Right lobe of liver (tissue), 6 donors: ENCODE data around the gene KATNAL1. TPM values are rescaled to one million over a fixed set of nuclear protein-coding genes. Genes with fewer than 3 reads are reported as not detected.

Experiments used
- ATAC-seq, 4 donors: fragments of 200-7000 bp; cut with Tn5 transposase; one replicate each; pipeline ENCODE4 v1.9.1; 2020; ENCODE audit warnings: mild to moderate bottlenecking in 4 of 4, moderate library complexity in 4 of 4
- DNase-seq, 3 donors: peaks; one replicate each; pipeline ENCODE4 v3.0.0-alpha.2; 2020
- H3K27ac ChIP-seq, 3 donors: fragments of 200-600 bp; one replicate each; pipeline ENCODE4 v1.8.0; 2022
- H3K27me3 ChIP-seq, 2 donors: fragments of 200-600 bp; one replicate each; pipeline ENCODE4 v1.8.0; 2022
- H3K36me3 ChIP-seq, 4 donors: fragments of 200-600 bp; sonication (generic) in 1 of 4; one replicate each; pipeline versions ENCODE4 v1.5.1 to v1.8.0; 2017 to 2022; ENCODE audit warnings: control low read depth in 1 of 4
- H3K4me1 ChIP-seq, 4 donors: fragments of 200-600 bp; sonication (generic) in 1 of 4; one replicate each; pipeline versions ENCODE4 v1.5.1 to v1.8.0; 2017 to 2022; ENCODE audit warnings: control low read depth in 1 of 4
- H3K4me3 ChIP-seq, 3 donors: fragments of 200-600 bp; one replicate each; pipeline ENCODE4 v1.8.0; 2022
- H3K9me3 ChIP-seq, 4 donors: fragments of 200-600 bp; sonication (generic) in 1 of 4; one replicate each; pipeline versions ENCODE4 v1.5.1 to v1.8.0; 2017 to 2022; ENCODE audit warnings: control low read depth in 1 of 4
- CTCF ChIP-seq, 4 donors: fragments of 200-600 bp in 3 of 4; fragments of 450-650 bp in 1 of 4; IDR thresholded peaks; one replicate each; pipeline versions ENCODE4 v1.5.1 to v1.8.0; 2016 to 2022; ENCODE audit warnings: antibody characterized with exemption in 4 of 4, mild to moderate bottlenecking in 2 of 4
- POLR2A ChIP-seq: fragments of 450-650 bp; IDR thresholded peaks from one replicate; pipeline ENCODE4 v1.6.1; 2017; ENCODE audit warnings: antibody characterized with exemption, mild to moderate bottlenecking
- WGBS: methylation state at CpG from one replicate; pipeline ENCODE4 v1.1.6; 2018; ENCODE audit warnings: low coverage, low lambda C conversion rate; ENCODE audit not compliant: insufficient coverage; ENCODE audit errors: missing lambda C conversion rate; 5-methylcytosine and 5-hydroxymethylcytosine counted together
- intact Hi-C, 2 donors: fragments of 100-400 bp; cut with DNase I; formaldehyde crosslinking; loops; one replicate each; pipeline versions ENCODE4 v1.11.2 to v1.14.1; 2022
- total RNA-seq, 6 experiments: library from RNA; depleted of rRNA in 2 of 6; stranded (reverse); fragments of >200 nt in 2 of 6; fragmentation: NEBNext Ultra II Directional in 3 of 6; extraction: Animal tissue kit (Norgen Biotek cat#: 25700) in 3 of 6; gene quantifications; one replicate each; pipeline versions ENCODE4 v1.1.0 to v1.2.4, GENCODE V29; 2016 to 2023
- donor health status: DM: no; HTN: yes; CAD: no.
- donor health status: DM: no; HTN: no; CAD: no.
- donor health status: DM: no; HTN: no; CAD: no.
- donor health status: DM: no; HTN: yes; CAD: no.
- donor health status: DM: no; HTN: yes; CAD: no.

Gene KATNAL1
- total RNA-seq, 6 experiments from 2014 or later = 6.3 to 10.0 (median 9.3) TPM

DNA sequence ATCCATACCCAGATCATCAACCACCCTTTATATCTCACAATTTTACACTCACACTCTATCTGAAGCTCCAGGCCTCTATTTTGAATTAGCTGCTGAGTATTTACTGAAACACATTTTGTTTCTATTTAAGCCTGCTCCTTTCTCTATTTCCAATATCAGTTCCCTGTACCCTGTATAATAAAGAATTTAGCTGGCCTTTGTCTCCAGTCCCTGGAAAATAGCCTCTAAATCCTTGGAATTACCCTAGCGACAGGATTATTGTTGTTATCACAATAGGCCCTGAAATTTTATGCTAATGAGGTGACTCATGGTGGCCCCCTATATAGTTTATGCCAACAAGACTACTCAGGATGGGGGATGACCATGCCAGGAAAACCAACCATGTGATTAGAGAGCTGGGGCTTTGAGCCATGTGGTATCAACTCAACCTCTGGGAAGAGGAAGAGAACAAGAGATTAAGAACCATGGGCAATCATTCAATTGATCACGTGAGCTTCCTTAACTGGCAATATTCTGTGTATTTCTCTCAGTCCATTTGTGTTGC lies 72.7 kb downstream of the KATNAL1 start:
- ATAC-seq (no peak), DNase-seq (no peak)
- no peak overlapping the region for H3K27ac ChIP-seq
- H3K9me3 ChIP-seq = no peaks in the 10 kb centered on the region
- 77% methylated on average over 2 of the region's 2 CpGs for WGBS
- peaks cover 0 to 3% (median 0%) of the 10 kb centered on the region in 4 donors for H3K36me3 ChIP-seq
- no peaks in the 10 kb centered on the region for H3K27me3 ChIP-seq
- TF ChIP-seq POLR2A = no peak
- no peak for TF ChIP-seq CTCF (IDR thresholded peaks at IDR 0.05)
- no peaks in the 10 kb centered on the region for H3K4me1 ChIP-seq
- no peak overlapping the region for H3K4me3 ChIP-seq
- intact Hi-C loops = no loop called here

DNA sequence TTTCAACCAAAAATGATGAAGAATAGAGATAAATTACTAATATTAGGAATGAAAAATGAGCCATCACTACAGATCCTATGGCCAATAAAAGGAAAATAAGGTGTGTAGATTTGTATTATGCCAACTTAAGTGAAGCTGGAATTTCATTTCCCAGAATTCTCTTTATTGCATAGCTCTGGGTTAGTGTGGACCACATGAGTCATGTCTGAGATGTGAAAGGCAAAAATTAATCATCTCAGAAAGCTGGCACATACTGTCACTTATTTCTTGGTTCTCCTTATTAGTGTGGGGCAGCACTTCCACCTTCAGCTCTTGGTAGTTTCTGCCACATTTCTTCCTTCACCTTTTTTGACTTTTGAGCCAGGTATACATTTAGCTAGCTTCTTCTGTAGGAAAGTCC lies 82.6 kb downstream of the KATNAL1 start:
- Histone ChIP-seq H3K27me3 (no peaks in the 10 kb centered on the region), H3K4me1 (no peaks in the 10 kb centered on the region), H3K4me3 (no peak overlapping the region), H3K36me3 (peaks cover 0 to 9% (median 2%) of the 10 kb centered on the region in 4 donors), H3K9me3 (no peaks in the 10 kb centered on the region), H3K27ac (no peak overlapping the region)
- intact Hi-C loops = no loop called here
- DNase-seq (no peak), ATAC-seq (no peak)
- TF ChIP-seq POLR2A = no peak
- TF ChIP-seq CTCF (IDR thresholded peaks at IDR 0.05) = no peak

DNA sequence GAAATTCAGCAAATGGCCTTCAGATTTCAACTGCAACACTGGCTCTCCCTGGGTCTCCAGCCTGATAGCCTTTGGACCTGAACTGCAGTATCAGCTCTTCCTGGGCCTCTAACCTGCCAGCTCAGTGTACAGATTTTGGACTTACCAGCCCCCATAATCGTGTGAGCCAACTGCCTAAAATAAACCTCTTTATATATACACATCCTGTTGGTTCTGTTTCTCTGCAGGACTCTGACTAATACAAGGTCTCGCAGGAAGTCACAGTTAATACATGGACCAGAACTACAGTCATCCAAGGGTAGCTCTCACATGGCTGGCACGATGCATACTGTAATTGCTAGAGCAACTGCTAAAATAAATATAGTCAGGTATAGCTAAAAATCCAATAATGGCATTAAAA lies 85.1 kb downstream of the KATNAL1 start:
- intact Hi-C loops = no loop called here

GRCh38 chr13:30216111-30216510 lies 91.2 kb downstream of the KATNAL1 start:
- H3K36me3 ChIP-seq = no peaks in the 10 kb centered on the region
- no peaks in the 10 kb centered on the region for H3K27me3 ChIP-seq
- H3K4me1 ChIP-seq = no peaks in the 10 kb centered on the region
- H3K9me3 ChIP-seq = no peaks in the 10 kb centered on the region
- ATAC-seq = peak; percentile 23 to 55 (median 42)
- intact Hi-C loops = no loop called here
- no peak overlapping the region for H3K27ac ChIP-seq
- DNase-seq = no peak
- H3K4me3 ChIP-seq = no peak overlapping the region
- TF ChIP-seq CTCF (IDR thresholded peaks at IDR 0.05) (peak in 1 of 4 donors; percentile 6), POLR2A (no peak)
- 50% methylated on average over 1 of the region's 2 CpGs for WGBS

More for the DNA sequence above, 85.1 kb downstream of the KATNAL1 start:
- 79% methylated on average over 3 of the region's 3 CpGs for WGBS
- no peaks in the 10 kb centered on the region for H3K9me3 ChIP-seq
- no peak overlapping the region for H3K27ac ChIP-seq
- ATAC-seq = no peak
- no peak overlapping the region for H3K4me3 ChIP-seq
- TF ChIP-seq CTCF (IDR thresholded peaks at IDR 0.05) = no peak
- no peak for TF ChIP-seq POLR2A
- no peaks in the 10 kb centered on the region for H3K4me1 ChIP-seq
- H3K36me3 ChIP-seq = peaks cover 0 to 9% (median 2%) of the 10 kb centered on the region in 4 donors
- no peaks in the 10 kb centered on the region for H3K27me3 ChIP-seq
- DNase-seq = no peak

- H3K9me3 ChIP-seq = no peaks in the 10 kb centered on the region
- TF ChIP-seq CTCF (IDR thresholded peaks at IDR 0.05) (no peak), POLR2A (no peak)
- WGBS = 100% methylated on average over 1 of the region's 7 CpGs
- no peak for DNase-seq
- H3K4me3 ChIP-seq = no peak overlapping the region
- no peaks in the 10 kb centered on the region for H3K27me3 ChIP-seq
- intact Hi-C loops = no loop called here
- H3K36me3 ChIP-seq = no peaks in the 10 kb centered on the region
- H3K4me1 ChIP-seq = no peaks in the 10 kb centered on the region
- ATAC-seq = peak in 1 of 4 donors; percentile 29
- H3K27ac ChIP-seq = no peak overlapping the region
Observed at GRCh38 chr13:30212256-30212655, 95.1 kb downstream of the KATNAL1 start.
